ENCODE results near the gene MACROD2.
"Not testable (repeated sequence)": the region's sequence is repeated elsewhere in the genome, so short reads cannot be mapped to it uniquely, and the experiment has no call there.

Gene MACROD2

DNA sequence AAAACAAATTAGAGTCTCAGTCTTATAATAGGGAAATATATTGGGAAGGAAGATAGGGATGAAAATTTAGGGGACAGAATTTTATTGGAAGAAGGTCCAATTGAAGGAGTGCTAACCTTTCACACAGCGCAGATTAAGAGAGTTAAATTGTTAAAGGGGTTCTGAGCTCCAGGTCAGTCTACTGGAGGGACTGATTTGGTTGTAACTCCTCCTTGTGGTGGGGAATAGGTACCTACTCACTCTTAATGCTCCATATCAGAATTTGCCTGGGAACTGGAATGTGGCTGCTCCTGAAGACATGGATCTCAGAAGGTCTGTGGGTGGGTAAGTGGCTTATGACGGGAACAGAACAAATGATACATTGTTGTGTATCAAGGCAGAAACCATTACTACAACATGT is 198.6 kb downstream of the MACROD2 start:
- no peak for FAIRE-seq

GRCh38 chr20:14197097-14197496 is 201.8 kb downstream of the MACROD2 start:
- FAIRE-seq, result no peak

DNA sequence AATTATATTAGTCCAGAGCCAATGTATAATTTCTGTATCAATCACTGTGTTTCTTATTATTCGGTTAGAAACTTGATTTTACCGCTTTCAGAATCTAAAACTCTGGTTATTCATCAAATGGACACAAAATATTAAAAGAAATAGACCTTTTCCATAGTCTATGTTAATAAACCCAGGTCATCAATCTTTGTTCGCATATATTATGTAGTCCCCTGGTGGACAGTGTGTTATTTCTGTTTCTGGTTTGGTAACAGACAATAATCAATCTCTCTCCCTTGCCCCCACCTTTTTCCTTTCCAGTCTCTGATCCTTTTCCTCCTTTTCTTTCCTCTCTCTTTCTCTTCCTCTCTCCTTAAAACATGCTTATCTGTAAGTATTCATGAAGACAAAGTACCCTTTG is 203.1 kb downstream of the MACROD2 start:
- FAIRE-seq, result no peak

DNA sequence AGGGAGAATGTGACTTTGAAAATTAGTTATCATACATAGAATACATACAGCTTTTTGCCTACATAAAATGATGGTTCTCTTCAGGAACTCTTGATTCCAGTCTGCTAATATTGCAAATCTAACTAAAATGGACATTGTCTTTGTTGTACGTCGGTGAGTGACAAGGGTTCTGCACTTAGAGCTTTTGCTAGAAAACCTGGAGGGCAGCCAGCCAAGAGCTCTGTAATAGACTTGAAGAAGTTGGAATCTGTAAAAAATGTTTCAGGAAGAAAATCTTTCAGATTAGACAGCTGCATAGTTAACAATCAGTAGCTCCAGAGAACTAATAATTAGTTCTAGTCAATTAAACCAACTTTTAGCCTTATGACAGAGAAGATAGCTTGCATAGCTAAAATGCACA is 203.8 kb downstream of the MACROD2 start:
- no peak for FAIRE-seq

GRCh38 chr20:14203657-14204056 is 208.3 kb downstream of the MACROD2 start:
- FAIRE-seq, result no peak

DNA sequence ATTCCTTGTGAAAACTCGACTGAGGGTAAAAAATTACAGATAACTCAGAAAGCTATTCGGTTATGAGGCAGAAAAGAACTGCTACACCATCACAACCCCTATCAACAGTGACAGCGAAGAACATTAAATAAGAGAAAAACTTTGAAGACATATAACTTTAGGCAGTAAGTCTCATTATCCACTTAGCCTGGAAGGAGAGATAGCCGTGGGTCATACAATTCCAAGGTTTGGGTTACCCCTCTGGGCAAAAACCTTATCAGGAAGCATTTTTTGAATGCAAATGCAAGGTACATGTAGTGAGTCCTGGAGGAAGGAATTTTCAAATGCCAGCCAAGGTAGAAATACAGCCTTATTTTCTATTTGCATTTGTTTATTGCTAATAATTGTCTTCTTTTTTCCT is 212.3 kb downstream of the MACROD2 start:
- FAIRE-seq, result no peak

DNA sequence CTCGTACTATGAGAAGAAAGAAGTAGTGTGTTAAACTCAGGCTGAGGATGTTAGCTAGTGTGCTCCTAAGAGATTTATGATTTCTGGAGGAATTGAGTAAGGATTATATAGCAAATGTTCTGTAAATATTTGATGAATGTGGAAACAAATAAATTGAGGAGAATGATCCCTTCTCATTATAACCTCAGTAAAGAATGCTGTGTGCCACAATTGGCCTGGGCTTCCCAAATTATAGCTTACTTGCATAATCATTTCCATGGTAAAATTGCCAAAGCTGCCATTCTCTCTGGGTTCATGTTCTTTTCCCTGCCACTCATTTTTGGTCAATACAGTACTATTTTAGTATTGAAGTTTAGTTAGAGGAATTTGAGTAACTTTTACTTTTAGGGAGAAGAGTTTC is 213.6 kb downstream of the MACROD2 start:
- FAIRE-seq, result no peak

- FAIRE-seq, result no peak
Measured at GRCh38 chr20:14210146-14210545, 214.8 kb downstream of the MACROD2 start.

- FAIRE-seq, result no peak
Measured at GRCh38 chr20:14214046-14214445, 218.7 kb downstream of the MACROD2 start.

GRCh38 chr20:14215880-14216279 is 220.6 kb downstream of the MACROD2 start:
- FAIRE-seq, result not testable (repeated sequence)

GRCh38 chr20:14219801-14220461 is 224.6 kb downstream of the MACROD2 start:
- FAIRE-seq, result peak; percentile 81

- FAIRE-seq, result no peak
Measured at GRCh38 chr20:14220986-14221385, 225.7 kb downstream of the MACROD2 start.

- FAIRE-seq, result no peak
Measured at GRCh38 chr20:14223806-14224205, 228.5 kb downstream of the MACROD2 start.

- not testable (repeated sequence) for FAIRE-seq
Measured at GRCh38 chr20:14226051-14227049, 231.0 kb downstream of the MACROD2 start.

- FAIRE-seq, result no peak
Measured at GRCh38 chr20:14232650-14233049, 237.3 kb downstream of the MACROD2 start.

- no peak for FAIRE-seq
Measured at GRCh38 chr20:14234666-14235295, 239.5 kb downstream of the MACROD2 start.

GRCh38 chr20:14235355-14235754 is 240.0 kb downstream of the MACROD2 start:
- FAIRE-seq, result no peak

DNA sequence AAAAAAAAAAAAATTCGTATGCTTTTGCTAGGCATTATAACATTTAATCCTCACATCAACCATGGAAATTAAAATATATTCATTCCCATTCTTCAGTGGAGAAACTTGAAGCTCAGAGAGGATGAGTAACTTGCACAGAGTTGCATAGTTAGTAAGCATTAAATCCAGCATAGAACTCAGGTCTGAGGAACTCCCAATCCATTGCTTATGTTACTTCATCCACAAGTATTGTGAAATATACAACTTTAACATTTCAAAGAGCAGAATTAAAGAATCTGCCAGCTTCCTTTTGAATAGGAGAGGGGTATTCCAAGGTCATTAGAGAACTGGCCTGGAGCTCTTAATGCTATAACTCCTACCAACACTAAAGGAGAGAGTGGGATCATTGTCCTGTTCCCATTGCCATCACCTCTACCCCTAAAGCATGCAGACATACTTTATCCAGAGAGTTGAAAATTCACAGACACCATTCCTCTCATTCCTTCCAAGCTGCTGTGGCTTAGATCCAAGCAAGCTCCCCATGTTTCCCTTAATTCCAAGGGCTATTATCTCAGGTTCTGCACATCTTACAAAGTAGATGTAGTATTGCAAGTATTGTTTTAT is 250.2 kb downstream of the MACROD2 start:
- no peak for FAIRE-seq

DNA sequence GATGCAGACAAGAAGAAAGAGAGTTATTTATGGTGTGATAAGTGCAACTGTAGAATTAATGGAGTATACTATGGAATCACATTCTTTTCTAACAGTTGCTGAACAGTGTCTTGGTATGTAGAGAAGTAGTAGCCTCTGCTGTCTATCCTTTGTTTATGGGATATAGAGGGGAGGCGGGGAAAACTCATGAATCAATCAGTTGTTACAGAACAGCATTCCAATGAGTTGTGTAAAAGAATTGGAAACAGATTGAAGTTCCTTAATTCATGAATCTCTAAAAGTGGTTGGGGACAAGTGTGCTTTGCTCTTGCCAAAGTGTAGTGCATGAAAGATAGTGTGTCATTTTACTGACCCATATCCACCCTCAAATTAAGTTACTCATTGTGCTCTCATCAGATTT is 264.4 kb downstream of the MACROD2 start:
- no peak for FAIRE-seq

DNA sequence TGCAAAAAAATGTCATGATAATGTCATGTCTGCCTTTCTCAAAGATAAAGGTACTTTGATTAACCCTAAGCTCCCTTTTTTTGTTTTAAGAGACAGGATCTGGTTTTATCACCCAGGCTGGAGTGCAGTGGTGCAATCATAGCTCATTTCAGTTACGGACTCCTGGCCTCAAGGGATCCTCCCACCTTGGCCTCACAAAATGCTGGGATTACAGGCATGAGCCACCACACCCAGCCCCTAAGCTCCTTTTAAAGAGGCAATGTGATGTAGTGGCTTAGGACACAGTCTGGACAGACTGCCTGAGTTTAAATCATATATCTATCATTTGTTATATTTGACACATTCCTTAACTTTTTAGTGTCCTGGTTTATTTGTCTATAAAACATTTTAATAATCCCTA is 265.1 kb downstream of the MACROD2 start:
- no peak for FAIRE-seq

DNA sequence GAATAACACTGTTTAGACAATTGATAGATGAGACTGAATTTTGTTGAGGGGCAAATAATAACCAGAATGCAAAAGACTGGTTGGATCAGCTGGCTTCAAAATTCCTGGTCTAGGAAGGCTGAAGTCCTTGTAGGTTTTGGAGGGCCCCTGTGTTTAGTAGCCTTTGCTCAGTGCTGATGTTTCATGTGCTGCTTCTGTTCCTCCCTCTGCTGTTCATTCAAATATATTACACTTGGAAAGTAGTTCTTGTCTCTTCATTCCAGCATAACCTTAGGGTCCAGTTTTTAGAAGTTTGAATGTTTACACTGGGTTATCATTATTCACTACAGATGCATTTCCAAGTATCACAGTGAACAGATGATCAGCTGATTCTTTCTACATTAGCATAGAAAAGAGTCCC is 269.6 kb downstream of the MACROD2 start:
- FAIRE-seq, result no peak

- FAIRE-seq, result no peak
Measured at GRCh38 chr20:14266246-14266645, 270.9 kb downstream of the MACROD2 start.

DNA sequence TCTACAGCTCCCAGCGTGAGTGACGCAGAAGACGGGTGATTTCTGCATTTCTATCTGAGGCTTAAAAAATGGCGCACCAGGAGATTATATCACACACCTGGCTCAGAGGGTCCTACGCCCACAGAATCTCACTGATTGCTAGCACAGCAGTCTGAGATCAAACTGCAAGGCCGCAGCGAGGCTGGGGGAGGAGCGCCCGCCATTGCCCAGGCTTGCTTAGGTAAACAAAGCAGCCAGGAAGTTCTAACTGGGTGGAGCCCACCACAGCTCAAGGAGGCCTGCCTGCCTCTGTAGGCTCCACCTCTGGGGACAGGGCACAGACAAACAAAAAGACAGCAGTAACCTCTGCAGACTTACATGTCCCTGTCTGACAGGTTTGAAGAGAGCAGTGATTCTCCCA is 275.4 kb downstream of the MACROD2 start:
- FAIRE-seq, result not testable (repeated sequence)

Measured in colon (tissue), 2 donors.